Transverse colon (tissue), 3 donors: Measurements from ENCODE around the gene RRBP1.

Experiments
- CTCF ChIP-seq, 5 experiments: fragments of 200-600 bp in 3 of 5; fragments of 450-650 bp in 2 of 5; sonication (generic) in 3 of 5; IDR thresholded peaks; 1 replicate in 2 of 5; 2 replicates in 3 of 5; pipeline ENCODE4 v1.5.1; 2016 to 2017; ENCODE audit warnings: antibody characterized with exemption in 5 of 5, inconsistent platforms in 3 of 5, mild to moderate bottlenecking in 2 of 5, moderate library complexity in 1 of 5
- EP300 ChIP-seq: sonication (generic); formaldehyde crosslinking; IDR thresholded peaks from one replicate; pipeline ENCODE4 v1.6.1; 2017; ENCODE audit warnings: antibody characterized with exemption, low read depth

- TF ChIP-seq CTCF (IDR thresholded peaks at IDR 0.05) (no peak), EP300 (no peak)
Measured at GRCh38 chr20:17571153-17571527, 110.9 kb downstream of the RRBP1 start.
